ENCODE data around the gene DENND2D. TPM values are rescaled to one million over a fixed set of nuclear protein-coding genes. Genes with fewer than 3 reads are reported as not detected.
"Not testable (repeated sequence)": the region's sequence is repeated elsewhere in the genome, so short reads cannot be mapped to it uniquely, and the experiment has no call there.

DENND2D gene
- total RNA-seq, 1 experiment from 2014 or later = 10.2 TPM

- DNase-seq (ENCODE audit: low read depth) = peak; percentile 75
Observed at GRCh38 chr1:111222308-111223125, 22.1 kb upstream of the DENND2D start.

- peak; percentile 30 for DNase-seq (ENCODE audit: low read depth)
Observed at GRCh38 chr1:111221633-111222291, 21.3 kb upstream of the DENND2D start.

DNA sequence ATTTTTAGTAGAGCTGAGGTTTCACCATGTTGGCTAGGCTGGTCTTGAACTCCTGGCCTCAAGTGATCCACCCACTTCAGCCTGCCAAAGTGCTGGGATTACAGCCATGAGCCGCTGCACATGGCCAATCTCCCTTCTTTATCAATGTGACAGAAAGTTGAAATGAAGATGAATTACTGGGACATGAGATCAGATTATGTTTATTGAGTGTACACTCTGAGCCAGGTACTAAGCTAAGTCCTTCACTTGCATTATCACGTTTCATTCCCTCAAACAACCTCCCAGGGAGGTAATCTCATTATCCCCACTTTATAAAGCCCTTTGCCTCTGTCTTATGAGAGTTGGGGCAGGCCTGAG, 20.8 kb upstream of the DENND2D start:
- DNase-seq (ENCODE audit: low read depth) = no peak

- no peak for DNase-seq (ENCODE audit: low read depth)
Observed at GRCh38 chr1:111220302-111220890, 19.9 kb upstream of the DENND2D start.

GRCh38 chr1:111219557-111220286, 19.3 kb upstream of the DENND2D start:
- no peak for DNase-seq (ENCODE audit: low read depth)

GRCh38 chr1:111218701-111219556, 18.5 kb upstream of the DENND2D start:
- DNase-seq (ENCODE audit: low read depth) = no peak

GRCh38 chr1:111217183-111217910, 16.9 kb upstream of the DENND2D start:
- DNase-seq (ENCODE audit: low read depth) = no peak

GRCh38 chr1:111216751-111217150, 16.3 kb upstream of the DENND2D start:
- no peak for DNase-seq (ENCODE audit: low read depth)

- not testable (repeated sequence) for DNase-seq (ENCODE audit: low read depth)
Observed at GRCh38 chr1:111215285-111215684, 14.8 kb upstream of the DENND2D start.

DNA sequence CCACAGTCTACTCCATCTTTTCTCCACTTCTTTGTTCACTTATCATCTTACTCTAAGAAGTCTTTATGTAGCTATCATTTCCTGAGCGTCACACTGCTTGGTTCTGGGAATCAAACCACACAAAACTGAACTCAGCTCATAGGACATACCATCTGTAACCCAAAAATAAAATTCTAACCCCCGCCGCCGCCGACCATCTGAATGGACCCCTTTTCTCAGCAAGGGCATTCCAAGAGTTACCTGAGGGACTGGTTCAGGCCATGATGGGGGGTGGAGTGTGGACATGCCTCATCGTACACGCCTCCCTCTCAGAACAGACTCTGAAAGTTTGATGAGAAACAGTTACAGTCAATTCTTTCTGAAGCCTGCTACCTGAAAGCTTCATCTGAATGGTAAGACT, 14.4 kb upstream of the DENND2D start:
- DNase-seq (ENCODE audit: low read depth) = no peak

GRCh38 chr1:111214074-111214801, 13.8 kb upstream of the DENND2D start:
- DNase-seq (ENCODE audit: low read depth) = no peak

DNA sequence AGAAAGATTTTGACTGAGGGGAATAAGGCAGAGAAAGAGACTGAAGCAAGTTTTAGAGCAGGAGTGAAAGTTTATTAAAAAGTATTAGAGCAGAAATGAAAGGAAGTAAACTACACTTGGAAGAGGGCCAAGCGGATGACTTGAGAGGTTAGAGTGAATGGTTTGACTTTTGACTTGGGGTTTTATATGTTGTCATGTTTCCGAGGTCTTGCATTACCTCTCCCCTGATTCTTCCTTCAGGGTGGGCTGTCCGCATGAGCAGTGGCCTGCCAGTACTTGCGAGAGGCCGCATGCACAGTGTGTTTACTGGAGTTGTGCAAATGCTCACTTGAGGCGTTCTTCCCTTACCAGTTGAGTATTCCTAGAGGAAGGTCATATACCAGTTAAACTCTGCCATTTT, 13.0 kb upstream of the DENND2D start:
- DNase-seq (ENCODE audit: low read depth) = no peak

DNA sequence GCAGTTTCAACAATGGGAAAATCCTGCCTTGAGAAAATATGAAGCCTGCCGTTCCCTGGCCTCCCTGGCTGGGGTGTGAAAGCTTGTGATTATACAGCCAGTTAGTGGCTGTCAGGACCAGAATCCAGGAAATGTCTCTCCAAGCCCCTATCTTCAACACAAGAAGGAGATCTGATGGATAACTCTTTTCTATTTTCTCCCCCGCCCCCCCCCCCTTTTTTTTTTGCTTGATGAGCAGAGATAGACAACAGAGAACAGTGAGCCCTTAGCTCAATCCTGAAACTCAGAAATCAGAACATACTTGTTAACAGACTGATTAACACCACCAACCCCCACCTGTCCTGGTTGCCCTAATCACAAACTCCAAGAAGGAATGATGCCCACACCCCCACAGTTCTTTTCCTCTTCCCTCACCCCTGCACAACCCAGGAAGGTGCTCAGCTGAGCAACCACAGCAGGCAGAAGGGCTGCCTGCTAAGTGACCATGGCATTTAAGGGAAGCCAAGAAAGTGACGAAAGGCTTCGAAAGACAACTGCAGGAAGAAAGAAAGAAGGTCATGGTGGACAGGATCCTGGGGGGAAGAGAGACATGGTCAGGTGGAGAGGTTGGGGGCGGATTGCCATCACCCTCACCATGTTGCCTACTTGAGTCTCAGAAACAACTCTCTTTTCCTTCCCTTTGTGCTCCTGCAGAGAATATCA, 12.3 kb upstream of the DENND2D start:
- no peak for DNase-seq (ENCODE audit: low read depth)

DNA sequence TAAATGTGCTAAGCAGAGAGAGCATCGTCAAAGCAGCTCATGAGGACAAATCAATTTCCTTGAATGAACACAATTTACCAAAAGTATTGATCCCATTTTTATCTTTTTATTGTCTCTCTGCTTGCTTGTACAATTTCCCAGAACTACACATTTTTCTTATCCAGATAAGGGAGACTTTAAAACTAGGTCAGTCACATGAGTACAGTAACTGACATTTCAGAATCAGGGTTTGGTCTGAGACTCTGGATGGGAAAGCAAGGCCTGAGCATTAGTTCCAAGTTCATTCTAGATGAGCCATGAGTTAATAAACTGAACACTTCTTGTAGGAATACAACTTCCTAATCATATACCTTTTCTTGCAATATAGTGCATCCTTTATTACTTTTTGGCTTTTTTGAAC, 11.5 kb upstream of the DENND2D start:
- DNase-seq (ENCODE audit: low read depth) = no peak

GRCh38 chr1:111209622-111210021, 9.2 kb upstream of the DENND2D start:
- no peak for DNase-seq (ENCODE audit: low read depth)

DNA sequence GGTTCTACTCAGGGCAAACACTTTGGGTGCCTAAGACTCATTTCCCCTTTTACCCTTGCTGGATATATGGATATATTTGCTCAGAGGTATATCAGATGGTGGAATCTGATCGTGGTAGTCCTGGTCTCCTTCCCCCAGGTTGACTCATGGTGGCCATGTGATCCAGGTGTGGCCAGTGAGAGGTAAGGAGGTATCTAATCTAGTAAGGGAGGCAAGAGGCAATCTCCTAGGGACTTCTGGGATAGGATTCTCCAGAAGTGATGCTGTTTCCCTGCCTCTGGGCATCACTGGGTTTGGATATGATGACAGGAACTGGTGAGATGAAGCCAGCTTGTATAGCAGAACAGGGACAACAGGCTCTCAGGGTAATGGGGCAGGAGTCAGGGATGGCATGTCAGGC, 8.5 kb upstream of the DENND2D start:
- no peak for DNase-seq (ENCODE audit: low read depth)

DNA sequence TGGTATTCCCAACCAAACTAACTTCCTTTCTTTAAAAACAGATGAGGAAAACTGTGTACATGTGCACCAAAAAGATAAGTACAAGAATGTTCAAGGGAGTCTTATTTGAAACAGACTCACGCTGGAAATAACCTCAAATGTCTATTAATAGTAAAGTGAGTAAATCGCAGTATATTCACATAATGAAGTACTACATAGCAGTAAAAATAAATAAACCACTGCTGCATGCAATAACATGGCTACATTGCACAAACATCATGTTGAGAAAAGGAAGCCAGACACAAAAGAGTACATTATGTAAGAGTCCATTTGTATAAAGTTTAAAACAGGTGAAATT, 5.2 kb upstream of the DENND2D start:
- DNase-seq (ENCODE audit: low read depth) = no peak

DNA sequence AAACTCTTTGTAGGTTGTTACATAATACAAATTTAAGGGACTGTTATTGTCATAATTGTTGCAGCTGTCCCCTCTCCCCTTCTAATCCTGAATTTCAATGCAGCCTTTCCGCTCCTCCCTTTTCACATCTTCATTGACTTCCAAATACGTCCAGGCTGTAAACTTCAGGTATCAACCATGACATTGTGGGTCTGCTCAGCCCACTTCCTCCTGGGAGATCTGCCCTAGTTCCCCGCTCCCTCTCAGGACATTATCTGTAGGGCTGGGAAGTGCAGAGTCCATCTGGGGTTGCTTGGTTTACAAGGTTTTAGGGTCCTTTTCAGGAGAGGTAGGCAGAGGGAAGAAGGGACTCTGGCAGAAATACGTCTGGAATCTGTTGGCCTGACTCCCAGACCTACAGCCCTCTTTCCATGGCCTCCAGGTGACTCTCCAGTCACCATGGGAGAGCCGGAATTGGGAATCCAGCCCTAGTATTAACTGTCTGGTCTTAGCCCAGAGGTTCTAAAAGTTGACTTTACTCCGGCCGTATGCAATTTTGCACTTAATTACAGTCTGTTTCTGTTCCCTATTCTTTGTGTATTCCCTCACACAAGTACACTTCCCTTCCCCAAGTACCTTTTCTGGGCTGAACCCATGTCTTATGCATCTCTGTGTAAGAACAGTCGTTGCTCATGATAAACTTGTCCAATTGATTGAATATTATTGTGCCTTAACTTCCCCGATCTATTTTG, 4.7 kb upstream of the DENND2D start:
- peak; percentile 18 for DNase-seq (ENCODE audit: low read depth)
